OCI-LY1 (cell line): ENCODE measurements around the gene FBXW5.

Experiments
- EZH2 ChIP-seq: fragments of 200-600 bp; sonication (generic), shearing (Covaris generic); IDR thresholded peaks from 2 replicates; pipeline ENCODE4 v1.8.0; 2017; ENCODE audit warnings: borderline replicate concordance, mixed run types, mild to moderate bottlenecking, antibody characterized with exemption, low read length, moderate library complexity, mixed read lengths
- TF ChIP-seq, protein P1 (sequence below): fragments of 200-600 bp; sonication (generic), shearing (Covaris generic); IDR thresholded peaks from 2 replicates; pipeline ENCODE4 v1.5.1; 2017; ENCODE audit warnings: mild to moderate bottlenecking, antibody characterized with exemption, low read length, moderate library complexity, mixed read lengths

DNA sequence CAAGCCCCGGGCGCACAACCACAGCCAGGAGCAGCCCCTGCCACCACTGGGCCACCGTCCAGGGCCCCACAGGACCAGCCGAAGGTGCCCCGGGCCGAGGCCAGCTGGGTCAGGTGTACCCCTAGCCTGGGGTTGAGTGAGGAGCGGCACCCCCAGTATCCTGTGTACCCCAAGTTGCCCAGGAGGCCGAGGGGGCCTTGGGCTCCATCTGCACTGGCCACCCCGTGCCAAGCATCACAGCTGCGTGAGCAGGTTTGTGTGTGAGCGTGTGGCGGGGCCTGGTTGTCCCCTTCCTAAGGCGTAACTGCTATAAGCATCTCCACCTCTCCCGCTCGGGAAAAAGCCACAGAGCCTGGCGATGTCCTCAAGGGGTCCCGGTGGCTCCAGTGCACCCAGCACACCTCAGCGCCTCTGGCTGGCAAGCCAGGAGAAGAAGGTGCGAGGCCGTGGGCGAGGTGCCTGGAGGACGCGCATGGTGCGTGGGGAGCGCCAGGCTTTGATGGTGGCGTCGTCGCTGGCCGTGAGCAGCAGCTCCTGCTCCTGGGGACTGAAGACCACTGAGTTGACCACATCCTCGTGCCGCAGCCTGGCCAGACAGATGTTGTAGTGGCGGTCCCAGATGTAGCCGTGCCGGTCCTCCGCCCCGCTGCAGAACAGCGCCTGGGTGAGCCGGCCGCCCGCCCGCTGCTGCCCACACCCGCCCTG, 3.9 kb downstream of the FBXW5 start:
- TF ChIP-seq, protein P1, sequence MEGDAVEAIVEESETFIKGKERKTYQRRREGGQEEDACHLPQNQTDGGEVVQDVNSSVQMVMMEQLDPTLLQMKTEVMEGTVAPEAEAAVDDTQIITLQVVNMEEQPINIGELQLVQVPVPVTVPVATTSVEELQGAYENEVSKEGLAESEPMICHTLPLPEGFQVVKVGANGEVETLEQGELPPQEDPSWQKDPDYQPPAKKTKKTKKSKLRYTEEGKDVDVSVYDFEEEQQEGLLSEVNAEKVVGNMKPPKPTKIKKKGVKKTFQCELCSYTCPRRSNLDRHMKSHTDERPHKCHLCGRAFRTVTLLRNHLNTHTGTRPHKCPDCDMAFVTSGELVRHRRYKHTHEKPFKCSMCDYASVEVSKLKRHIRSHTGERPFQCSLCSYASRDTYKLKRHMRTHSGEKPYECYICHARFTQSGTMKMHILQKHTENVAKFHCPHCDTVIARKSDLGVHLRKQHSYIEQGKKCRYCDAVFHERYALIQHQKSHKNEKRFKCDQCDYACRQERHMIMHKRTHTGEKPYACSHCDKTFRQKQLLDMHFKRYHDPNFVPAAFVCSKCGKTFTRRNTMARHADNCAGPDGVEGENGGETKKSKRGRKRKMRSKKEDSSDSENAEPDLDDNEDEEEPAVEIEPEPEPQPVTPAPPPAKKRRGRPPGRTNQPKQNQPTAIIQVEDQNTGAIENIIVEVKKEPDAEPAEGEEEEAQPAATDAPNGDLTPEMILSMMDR = no peak
- no peak for TF ChIP-seq EZH2
